ENCODE measurements around the gene ITGB2. TPM values are rescaled to one million over a fixed set of nuclear protein-coding genes. Genes with fewer than 3 reads are reported as not detected.

Gene ITGB2
- total RNA-seq, 6 donors from 2014 or later: 73.1 to 435 (median 149) TPM

DNA sequence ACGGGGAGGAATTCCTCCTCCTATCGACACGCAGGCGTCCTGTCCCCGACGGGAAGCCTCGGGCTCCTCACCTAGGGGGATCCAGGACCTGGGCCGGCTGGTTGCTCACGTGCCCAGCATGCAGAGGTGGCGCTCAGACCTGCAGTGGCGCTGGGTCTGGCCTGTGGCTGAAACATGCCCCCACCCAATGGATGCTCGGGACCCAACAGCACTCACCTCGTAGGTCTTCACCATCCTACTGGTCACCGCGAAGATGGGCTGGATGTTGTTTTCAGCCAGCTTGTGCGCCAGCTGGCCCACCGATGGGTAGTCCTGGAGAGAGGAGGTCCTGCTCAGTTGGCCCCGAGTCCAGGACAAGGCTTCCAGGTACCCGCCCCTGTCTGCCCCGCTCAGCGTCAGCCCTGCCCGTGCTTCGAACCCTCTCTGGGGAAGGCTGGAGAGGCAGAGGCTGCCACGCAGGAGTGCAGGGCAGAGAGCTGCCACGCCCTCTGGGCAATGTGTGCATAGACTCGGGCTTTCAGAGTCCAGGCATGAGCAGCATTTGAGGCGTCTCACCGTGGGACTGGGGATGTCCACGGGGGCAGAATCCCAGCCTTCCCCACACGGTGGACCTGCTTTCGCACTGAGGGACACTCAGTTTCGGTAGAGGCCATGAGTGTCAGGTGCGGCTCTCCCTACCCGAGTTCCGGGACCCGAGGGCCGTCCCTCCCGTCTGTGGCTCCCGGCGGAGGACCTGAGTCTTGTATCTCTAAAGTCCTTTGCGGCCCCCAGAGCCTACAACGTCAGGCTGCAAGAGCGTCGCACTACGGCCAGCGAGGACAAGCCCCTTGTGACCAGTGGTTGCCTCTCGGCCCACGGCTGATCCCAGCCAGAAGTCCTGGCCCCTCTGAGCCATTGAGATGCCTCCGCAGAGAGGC is 21.6 kb downstream of the ITGB2 start:
- WGBS, 2 donors: 88 to 90% methylated on average over 22 to 49 of the region's 49 CpGs
- H3K9me3 ChIP-seq: no peaks in the 10 kb centered on the region
- no peak overlapping the region for H3K27ac ChIP-seq
- H3K4me3 ChIP-seq: no peak overlapping the region
- H3K4me1 ChIP-seq: peaks cover 6 to 30% (median 17%) of the 10 kb centered on the region in 4 donors
- ATAC-seq (ENCODE audit: low FRiP score in 2 of 2): no peak
- peaks cover 0 to 28% (median 22%) of the 10 kb centered on the region in 4 donors for H3K36me3 ChIP-seq
- DNase-seq: peak in 1 of 2 donors; percentile 72
- TF ChIP-seq EP300 (IDR thresholded peaks at IDR 0.05) (no peak), POLR2A (IDR thresholded peaks at IDR 0.05) (no peak), POLR2AphosphoS5 (IDR thresholded peaks at IDR 0.05) (no peak)
- TF ChIP-seq, protein P1, sequence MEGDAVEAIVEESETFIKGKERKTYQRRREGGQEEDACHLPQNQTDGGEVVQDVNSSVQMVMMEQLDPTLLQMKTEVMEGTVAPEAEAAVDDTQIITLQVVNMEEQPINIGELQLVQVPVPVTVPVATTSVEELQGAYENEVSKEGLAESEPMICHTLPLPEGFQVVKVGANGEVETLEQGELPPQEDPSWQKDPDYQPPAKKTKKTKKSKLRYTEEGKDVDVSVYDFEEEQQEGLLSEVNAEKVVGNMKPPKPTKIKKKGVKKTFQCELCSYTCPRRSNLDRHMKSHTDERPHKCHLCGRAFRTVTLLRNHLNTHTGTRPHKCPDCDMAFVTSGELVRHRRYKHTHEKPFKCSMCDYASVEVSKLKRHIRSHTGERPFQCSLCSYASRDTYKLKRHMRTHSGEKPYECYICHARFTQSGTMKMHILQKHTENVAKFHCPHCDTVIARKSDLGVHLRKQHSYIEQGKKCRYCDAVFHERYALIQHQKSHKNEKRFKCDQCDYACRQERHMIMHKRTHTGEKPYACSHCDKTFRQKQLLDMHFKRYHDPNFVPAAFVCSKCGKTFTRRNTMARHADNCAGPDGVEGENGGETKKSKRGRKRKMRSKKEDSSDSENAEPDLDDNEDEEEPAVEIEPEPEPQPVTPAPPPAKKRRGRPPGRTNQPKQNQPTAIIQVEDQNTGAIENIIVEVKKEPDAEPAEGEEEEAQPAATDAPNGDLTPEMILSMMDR (IDR thresholded peaks at IDR 0.05): no peak
- H3K27me3 ChIP-seq: no peaks in the 10 kb centered on the region

DNA sequence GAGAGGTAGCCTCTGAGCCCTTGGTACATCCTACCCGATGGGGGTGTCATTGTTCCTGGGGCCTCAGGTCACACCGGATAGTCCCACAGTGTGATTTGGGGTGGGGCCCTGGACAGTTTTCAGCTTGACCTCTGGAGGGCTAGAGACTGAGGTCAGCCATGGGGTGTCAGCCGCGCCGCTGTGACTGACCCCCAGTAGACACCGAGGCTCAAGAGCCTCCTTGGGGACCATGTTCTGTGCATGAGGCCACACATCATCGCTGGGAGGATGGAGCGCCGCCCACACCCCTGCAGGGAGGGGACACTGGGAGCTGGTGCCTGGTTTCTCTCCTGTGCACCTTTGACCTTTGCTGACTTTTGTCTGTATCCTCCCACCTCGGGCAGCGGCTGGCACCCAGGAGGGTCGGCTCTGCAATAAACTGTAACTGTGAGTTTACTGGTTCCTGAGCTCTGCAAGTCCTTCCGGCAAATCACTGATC is 22.6 kb downstream of the ITGB2 start:
- WGBS, 2 donors: 81 to 85% methylated on average over 8 to 9 of the region's 13 CpGs

GRCh38 chr21:44897326-44898010 is 23.2 kb downstream of the ITGB2 start:
- TF ChIP-seq POLR2AphosphoS5 (IDR thresholded peaks at IDR 0.05) (peak in 1 of 2 donors; percentile 46), EP300 (IDR thresholded peaks at IDR 0.05) (no peak)
- TF ChIP-seq, protein P1 (IDR thresholded peaks at IDR 0.05): no peak
- Histone ChIP-seq H3K4me1 (peaks cover 2 to 21% (median 9%) of the 10 kb centered on the region in 4 donors), H3K27me3 (no peaks in the 10 kb centered on the region), H3K36me3 (peaks cover 0 to 27% (median 21%) of the 10 kb centered on the region in 4 donors), H3K4me3 (no peak overlapping the region), H3K9me3 (no peaks in the 10 kb centered on the region), H3K27ac (no peak overlapping the region)
- ATAC-seq (ENCODE audit: low FRiP score in 2 of 2) (peak in 1 of 2 donors; percentile 64), DNase-seq (no peak)
- 35 to 75% methylated on average over 12 to 19 of the region's 21 CpGs for WGBS, 2 donors

More for the DNA sequence above, 22.6 kb downstream of the ITGB2 start:
- Histone ChIP-seq H3K27ac (no peak overlapping the region), H3K9me3 (no peaks in the 10 kb centered on the region), H3K36me3 (peaks cover 0 to 28% (median 22%) of the 10 kb centered on the region in 4 donors), H3K27me3 (no peaks in the 10 kb centered on the region), H3K4me1 (peaks cover 3 to 22% (median 13%) of the 10 kb centered on the region in 4 donors), H3K4me3 (no peak overlapping the region)
- no peak for ATAC-seq (ENCODE audit: low FRiP score in 2 of 2)
- peak in 1 of 2 donors; percentile 67 for DNase-seq
- TF ChIP-seq POLR2A (IDR thresholded peaks at IDR 0.05) (no peak), EP300 (IDR thresholded peaks at IDR 0.05) (no peak), POLR2AphosphoS5 (IDR thresholded peaks at IDR 0.05) (no peak)
- TF ChIP-seq, protein P1 (IDR thresholded peaks at IDR 0.05): no peak

DNA sequence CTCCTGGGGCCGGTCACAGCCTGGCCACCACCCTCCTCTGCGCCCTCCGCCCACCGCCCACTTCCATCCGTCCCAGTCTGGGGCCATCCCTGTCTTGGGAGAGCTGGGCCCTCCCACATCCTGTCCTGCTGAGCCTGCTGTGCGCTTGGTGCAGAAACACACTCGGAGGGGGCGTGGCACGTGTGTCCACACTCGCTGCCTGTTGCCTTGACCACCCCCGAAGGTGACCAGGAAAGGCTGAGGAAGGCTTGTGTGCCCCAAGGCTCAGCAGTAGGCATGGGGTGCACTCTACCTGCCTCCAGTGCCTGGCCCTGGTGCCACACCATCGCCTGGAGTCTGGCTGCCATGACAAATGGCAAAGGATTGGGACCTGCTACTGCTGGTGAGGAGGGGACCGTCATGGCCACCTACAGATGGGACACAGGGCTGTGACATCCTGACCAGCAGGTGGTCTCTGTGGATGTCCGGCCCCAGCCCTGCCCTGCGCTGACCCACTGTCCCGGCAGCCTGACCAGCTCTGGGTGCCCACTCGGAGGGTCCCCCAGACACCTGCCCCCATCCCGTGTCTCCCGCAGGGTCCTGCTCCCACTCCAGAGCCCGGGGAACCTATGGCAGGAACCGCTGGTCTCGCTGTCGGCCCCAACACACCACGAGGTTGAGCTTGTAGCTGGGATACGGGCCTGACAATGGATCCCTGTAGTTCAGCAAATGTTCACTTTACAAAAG is 24.0 kb downstream of the ITGB2 start:
- TF ChIP-seq POLR2AphosphoS5 (IDR thresholded peaks at IDR 0.05) (no peak), EP300 (IDR thresholded peaks at IDR 0.05) (no peak), POLR2A (IDR thresholded peaks at IDR 0.05) (no peak)
- TF ChIP-seq, protein P1 (IDR thresholded peaks at IDR 0.05): no peak
- ATAC-seq (ENCODE audit: low FRiP score in 2 of 2) (no peak), DNase-seq (peak in 1 of 2 donors; percentile 72)
- H3K27ac ChIP-seq: no peak overlapping the region
- peaks cover 0 to 20% (median 17%) of the 10 kb centered on the region in 4 donors for H3K36me3 ChIP-seq
- H3K4me1 ChIP-seq: peaks cover 2 to 18% (median 8%) of the 10 kb centered on the region in 4 donors
- H3K27me3 ChIP-seq: no peaks in the 10 kb centered on the region
- 86 to 89% methylated on average over 9 to 24 of the region's 25 CpGs for WGBS, 2 donors
- no peaks in the 10 kb centered on the region for H3K9me3 ChIP-seq
- no peak overlapping the region for H3K4me3 ChIP-seq
